CD14-positive monocyte (primary cell): ENCODE measurements around the gene MATN4. TPM values are rescaled to one million over a fixed set of nuclear protein-coding genes. Genes with fewer than 3 reads are reported as not detected.

Source experiments
- DNase-seq, 3 donors: peaks; one replicate each; pipeline ENCODE4 v3.0.0-alpha.2; 2011 to 2022
- H2AFZ ChIP-seq: 2 replicates; pipeline ENCODE4 v1.6.0; 2012; ENCODE audit warnings: mild to moderate bottlenecking, low read depth, low read length, inconsistent platforms; ENCODE audit not compliant: insufficient read depth, poor library complexity, severe bottlenecking
- H3K27ac ChIP-seq, 2 donors: 1 replicate in 1 of 2; 2 replicates in 1 of 2; pipeline ENCODE4 v1.5.1; 2012 to 2013; ENCODE audit warnings: low read length in 2 of 2, control low read depth in 1 of 2, inconsistent platforms in 1 of 2, low read depth in 1 of 2, mild to moderate bottlenecking in 1 of 2
- H3K27me3 ChIP-seq, 2 donors: one replicate each; pipeline versions ENCODE4 v1.6.0 to v1.6.1; 2011 to 2013; ENCODE audit warnings: low read length in 2 of 2; ENCODE audit not compliant: control insufficient read depth in 2 of 2, insufficient read depth in 2 of 2
- H3K36me3 ChIP-seq, 2 donors: replicated peaks in 1 of 2; 1 replicate in 1 of 2; 2 replicates in 1 of 2; pipeline versions ENCODE4 v1.5.1 to v1.6.1; 2012 to 2013; ENCODE audit warnings: low read length in 2 of 2, control low read depth in 1 of 2, inconsistent platforms in 1 of 2, mild to moderate bottlenecking in 1 of 2; ENCODE audit not compliant: insufficient read depth in 2 of 2, control insufficient read depth in 1 of 2
- H3K4me1 ChIP-seq, 2 donors: 1 replicate in 1 of 2; 2 replicates in 1 of 2; pipeline versions ENCODE4 v1.5.1 to v1.6.1; 2012 to 2013; ENCODE audit warnings: low read length in 2 of 2, control low read depth in 1 of 2, inconsistent platforms in 1 of 2, mild to moderate bottlenecking in 1 of 2, moderate library complexity in 1 of 2; ENCODE audit not compliant: insufficient read depth in 2 of 2, control insufficient read depth in 1 of 2
- H3K4me2 ChIP-seq: replicated peaks from 2 replicates; pipeline ENCODE3; 2012; ENCODE audit warnings: low read length, moderate library complexity, mild to moderate bottlenecking; ENCODE audit not compliant: poor library complexity, severe bottlenecking; ENCODE audit errors: extremely low read depth
- H3K4me3 ChIP-seq, 3 experiments: fragments of 200-600 bp in 1 of 3; sonication (generic) in 1 of 3; replicated peaks in 1 of 3; 1 replicate in 2 of 3; 2 replicates in 1 of 3; pipeline ENCODE4 v1.5.1; 2011 to 2013; ENCODE audit warnings: low read length in 3 of 3, mild to moderate bottlenecking in 3 of 3, control low read depth in 2 of 3, low read depth in 2 of 3, inconsistent platforms in 1 of 3, moderate library complexity in 1 of 3
- H3K79me2 ChIP-seq: 2 replicates; pipeline ENCODE4 v1.6.0; 2012; ENCODE audit warnings: mild to moderate bottlenecking, control low read depth, inconsistent platforms, low read length, moderate library complexity; ENCODE audit not compliant: insufficient read depth
- H3K9ac ChIP-seq: 2 replicates; pipeline ENCODE4 v1.6.0; 2017; ENCODE audit warnings: low read length, mild to moderate bottlenecking; ENCODE audit not compliant: insufficient read depth, poor library complexity, severe bottlenecking
- H3K9me3 ChIP-seq, 2 donors: replicated peaks in 1 of 2; 1 replicate in 1 of 2; 2 replicates in 1 of 2; pipeline versions ENCODE4 v1.5.1 to v1.6.1; 2012 to 2013; ENCODE audit warnings: low read length in 2 of 2, control low read depth in 1 of 2; ENCODE audit not compliant: control insufficient read depth in 1 of 2, insufficient read depth in 1 of 2
- H4K20me1 ChIP-seq: 2 replicates; pipeline ENCODE4 v1.6.0; 2012; ENCODE audit warnings: mild to moderate bottlenecking, low read length, control low read depth, moderate library complexity; ENCODE audit not compliant: insufficient read depth
- H3K27ac Mint-ChIP-seq, 7 donors: one replicate each; pipeline ENCODE4 v1.8.0; 2020; ENCODE audit warnings: mild to moderate bottlenecking in 7 of 7, mixed read lengths in 7 of 7, moderate library complexity in 6 of 7, inconsistent platforms in 2 of 7
- H3K27me3 Mint-ChIP-seq, 3 donors: one replicate each; pipeline ENCODE4 v1.8.0; 2021 to 2022; ENCODE audit warnings: low read depth in 3 of 3, mild to moderate bottlenecking in 3 of 3, mixed read lengths in 3 of 3, moderate library complexity in 3 of 3, inconsistent platforms in 1 of 3
- H3K36me3 Mint-ChIP-seq, 2 donors: one replicate each; pipeline ENCODE4 v1.8.0; 2020; ENCODE audit warnings: mixed read lengths in 2 of 2, inconsistent platforms in 1 of 2, mild to moderate bottlenecking in 1 of 2
- H3K4me1 Mint-ChIP-seq: one replicate; pipeline ENCODE4 v1.8.0; 2020; ENCODE audit warnings: mild to moderate bottlenecking, mixed read lengths
- H3K4me3 Mint-ChIP-seq, 2 donors: one replicate each; pipeline ENCODE4 v1.8.0; 2020; ENCODE audit warnings: mild to moderate bottlenecking in 2 of 2, mixed read lengths in 2 of 2, moderate library complexity in 1 of 2
- H3K9me3 Mint-ChIP-seq, 7 donors: one replicate each; pipeline ENCODE4 v1.8.0; 2020 to 2022; ENCODE audit warnings: mixed read lengths in 7 of 7, mild to moderate bottlenecking in 6 of 7, moderate library complexity in 6 of 7, inconsistent platforms in 2 of 7
- CTCF ChIP-seq: fragments of 200-600 bp; IDR thresholded peaks from one replicate; pipeline ENCODE4 v1.8.0; 2022; ENCODE audit warnings: antibody characterized with exemption, mild to moderate bottlenecking
- WGBS: methylation state at CpG from one replicate; pipeline ENCODE4 v1.1.5; 2013; ENCODE audit warnings: missing lambda C conversion rate; ENCODE audit not compliant: insufficient coverage; 5-methylcytosine and 5-hydroxymethylcytosine counted together
- intact Hi-C, 2 donors: fragments of 100-400 bp; cut with micrococcal nuclease; formaldehyde crosslinking; loops; one replicate each; pipeline versions ENCODE4 v1.15.0 to v1.15.1; 2023
- polyA plus RNA-seq, 3 donors: library from polyadenylated mRNA; depleted of rRNA in 1 of 3; unstranded in 2 of 3; stranded (reverse) in 1 of 3; fragments of 300-500 nt in 2 of 3; fragments of >200 nt in 1 of 3; fragmentation: Illumina TruSeq in 2 of 3; gene quantifications; 1 replicate in 2 of 3; 2 replicates in 1 of 3; pipeline ENCODE4 v1.2.3, GENCODE V29; 2012 to 2021

Gene MATN4
- polyA plus RNA-seq, 3 donors, result not detected

- Histone ChIP-seq H3K27ac (no peak overlapping the region), H3K9me3 (no peaks in the 10 kb centered on the region), H3K36me3 (no peaks in the 10 kb centered on the region), H2AFZ (no peak overlapping the region), H3K9ac (no peak overlapping the region), H3K79me2 (peaks cover 8% of the 10 kb centered on the region), H4K20me1 (no peaks in the 10 kb centered on the region), H3K4me2 (no peak overlapping the region), H3K27me3 (peaks cover 0 to 9% of the 10 kb centered on the region in 2 donors), H3K4me1 (peaks cover 29 to 51% of the 10 kb centered on the region in 2 donors), H3K4me3 (no peak overlapping the region)
- TF ChIP-seq CTCF, result no peak
- peak overlapping the region in 1 of 2 donors; percentile 46 for H3K4me3 Mint-ChIP-seq
- H3K36me3 Mint-ChIP-seq, result peaks cover under 1 to 13% of the 10 kb centered on the region in 2 donors
- intact Hi-C loops, result no loop called here
- no peak for DNase-seq
- peaks cover 50% of the 10 kb centered on the region for H3K4me1 Mint-ChIP-seq
- H3K27me3 Mint-ChIP-seq, result peaks cover 10 to 26% (median 16%) of the 10 kb centered on the region in 3 donors
- H3K9me3 Mint-ChIP-seq, result peaks cover 0 to 3% (median 0%) of the 10 kb centered on the region in 7 donors
- peak overlapping the region in 5 of 7 donors; percentile 17 to 81 (median 33) for H3K27ac Mint-ChIP-seq
- WGBS, result 71% methylated on average over 2 of the region's 9 CpGs
Observed at GRCh38 chr20:45345104-45345936, 37.2 kb upstream of the MATN4 start.

- H3K27me3 Mint-ChIP-seq, result peaks cover 10 to 23% (median 16%) of the 10 kb centered on the region in 3 donors
- 38% methylated on average over 7 of the region's 9 CpGs for WGBS
- H3K36me3 ChIP-seq, result no peaks in the 10 kb centered on the region
- H4K20me1 ChIP-seq, result no peaks in the 10 kb centered on the region
- H3K4me3 Mint-ChIP-seq, result peak overlapping the region; percentile 24 to 82
- peaks cover 4 to 16% of the 10 kb centered on the region in 2 donors for H3K36me3 Mint-ChIP-seq
- no peaks in the 10 kb centered on the region for H3K9me3 ChIP-seq
- peaks cover 29 to 51% of the 10 kb centered on the region in 2 donors for H3K4me1 ChIP-seq
- intact Hi-C loops, result no loop called here
- H3K27ac Mint-ChIP-seq, result peak overlapping the region; percentile 57 to 90 (median 80)
- peak overlapping the region; percentile 38 for H3K9ac ChIP-seq
- H3K4me2 ChIP-seq, result peak overlapping the region; percentile 57
- peaks cover 50% of the 10 kb centered on the region for H3K4me1 Mint-ChIP-seq
- peak; percentile 82 to 94 (median 90) for DNase-seq
- peaks cover 0 to 9% of the 10 kb centered on the region in 2 donors for H3K27me3 ChIP-seq
- no peak for TF ChIP-seq CTCF
- H3K79me2 ChIP-seq, result peaks cover 8% of the 10 kb centered on the region
- H3K9me3 Mint-ChIP-seq, result peaks cover 0 to 3% (median 0%) of the 10 kb centered on the region in 7 donors
- H3K4me3 ChIP-seq, result peak overlapping the region in 1 of 3 experiments; percentile 36
- peak overlapping the region; percentile 31 for H2AFZ ChIP-seq
- H3K27ac ChIP-seq, result peak overlapping the region; percentile 11 to 69
Observed at GRCh38 chr20:45344168-45344860, 36.2 kb upstream of the MATN4 start.
